HG02840 (cell line): ENCODE data around the gene LSAMP.

Experiments
- ATAC-seq: cut with Tn5 transposase; IDR thresholded peaks from one replicate; pipeline ENCODE4 v1.9.1; 2021; ENCODE audit warnings: mild to moderate bottlenecking, moderate library complexity, moderate number of reproducible peaks; ENCODE audit not compliant: unreplicated experiment, low FRiP score

The LSAMP gene

GRCh38 chr3:115989684-115990421 lies 455.4 kb downstream of the LSAMP start:
- ATAC-seq: no peak

GRCh38 chr3:115986555-115987207 lies 458.6 kb downstream of the LSAMP start:
- no peak for ATAC-seq

- no peak for ATAC-seq
Observed at GRCh38 chr3:115982629-115983028, 462.7 kb downstream of the LSAMP start.

GRCh38 chr3:115982108-115982507 lies 463.2 kb downstream of the LSAMP start:
- no peak for ATAC-seq

- no peak for ATAC-seq
Observed at GRCh38 chr3:115980709-115981108, 464.6 kb downstream of the LSAMP start.

GRCh38 chr3:115977866-115978265 lies 467.4 kb downstream of the LSAMP start:
- no peak for ATAC-seq

- no peak for ATAC-seq
Observed at GRCh38 chr3:115975796-115976195, 469.5 kb downstream of the LSAMP start.

- ATAC-seq: no peak
Observed at GRCh38 chr3:115975353-115975752, 469.9 kb downstream of the LSAMP start.

- ATAC-seq: no peak
Observed at GRCh38 chr3:115974940-115975339, 470.3 kb downstream of the LSAMP start.

GRCh38 chr3:115968871-115969270 lies 476.4 kb downstream of the LSAMP start:
- ATAC-seq: no peak

GRCh38 chr3:115961380-115961779 lies 483.9 kb downstream of the LSAMP start:
- ATAC-seq: no peak

- no peak for ATAC-seq
Observed at GRCh38 chr3:115960799-115961198, 484.5 kb downstream of the LSAMP start.

GRCh38 chr3:115958526-115958925 lies 486.8 kb downstream of the LSAMP start:
- ATAC-seq: no peak

GRCh38 chr3:115947325-115947724 lies 498.0 kb downstream of the LSAMP start:
- no peak for ATAC-seq

- ATAC-seq: no peak
Observed at GRCh38 chr3:115943579-115943978, 501.7 kb downstream of the LSAMP start.

- no peak for ATAC-seq
Observed at GRCh38 chr3:115937054-115937453, 508.2 kb downstream of the LSAMP start.

- peak; percentile 57 for ATAC-seq
Observed at GRCh38 chr3:115932807-115933206, 512.5 kb downstream of the LSAMP start.

- no peak for ATAC-seq
Observed at GRCh38 chr3:115931581-115931980, 513.7 kb downstream of the LSAMP start.

GRCh38 chr3:115930922-115931321 lies 514.4 kb downstream of the LSAMP start:
- ATAC-seq: no peak

- ATAC-seq: no peak
Observed at GRCh38 chr3:115930168-115930567, 515.1 kb downstream of the LSAMP start.

GRCh38 chr3:115928376-115928775 lies 516.9 kb downstream of the LSAMP start:
- no peak for ATAC-seq

GRCh38 chr3:115927197-115927596 lies 518.1 kb downstream of the LSAMP start:
- no peak for ATAC-seq
